Gastrocnemius medialis (tissue), 4 donors: ENCODE data around the gene SETX.

Experiments used
- CTCF ChIP-seq, 5 experiments: fragments of 450-650 bp in 3 of 5; fragments of 200-600 bp in 2 of 5; sonication (generic) in 2 of 5; IDR thresholded peaks in 4 of 5; conservative IDR thresholded peaks in 1 of 5; 1 replicate in 4 of 5; 2 replicates in 1 of 5; pipeline ENCODE4 v1.5.1; 2016 to 2019; ENCODE audit warnings: antibody characterized with exemption in 5 of 5, mild to moderate bottlenecking in 3 of 5, moderate library complexity in 3 of 5
- POLR2A ChIP-seq, 2 donors: fragments of 450-650 bp; IDR thresholded peaks; one replicate each; pipeline ENCODE4 v1.6.1; 2017; ENCODE audit warnings: antibody characterized with exemption in 2 of 2, mild to moderate bottlenecking in 2 of 2, moderate library complexity in 2 of 2

GRCh38 chr9:132383462-132383883 lies 28.7 kb upstream of the SETX start:
- TF ChIP-seq CTCF (IDR thresholded peaks at IDR 0.05 in 4 of 5, conservative IDR thresholded peaks at IDR 0.05 in 1 of 5) (no peak), POLR2A (IDR thresholded peaks at IDR 0.05) (no peak)
